Measurements from ENCODE around the gene ACBD6.
"Not testable (repeated sequence)": the region's sequence is repeated elsewhere in the genome, so short reads cannot be mapped to it uniquely, and the experiment has no call there.

The ACBD6 gene

GRCh38 chr1:180489313-180489712, 13.1 kb downstream of the ACBD6 start:
- no peak for DNase-seq (ENCODE audit: low read depth)

GRCh38 chr1:180488661-180489060, 13.7 kb downstream of the ACBD6 start:
- DNase-seq (ENCODE audit: low read depth): no peak

- no peak for DNase-seq (ENCODE audit: low read depth)
Observed at GRCh38 chr1:180486092-180486491, 16.3 kb downstream of the ACBD6 start.

- no peak for DNase-seq (ENCODE audit: low read depth)
Observed at GRCh38 chr1:180484490-180484889, 17.9 kb downstream of the ACBD6 start.

- DNase-seq (ENCODE audit: low read depth): no peak
Observed at GRCh38 chr1:180482425-180483275, 19.7 kb downstream of the ACBD6 start.

GRCh38 chr1:180470031-180470430, 32.3 kb downstream of the ACBD6 start:
- DNase-seq (ENCODE audit: low read depth): no peak

GRCh38 chr1:180468311-180468710, 34.1 kb downstream of the ACBD6 start:
- DNase-seq (ENCODE audit: low read depth): no peak

- no peak for DNase-seq (ENCODE audit: low read depth)
Observed at GRCh38 chr1:180462102-180462501, 40.3 kb downstream of the ACBD6 start.

GRCh38 chr1:180461682-180462081, 40.7 kb downstream of the ACBD6 start:
- DNase-seq (ENCODE audit: low read depth): not testable (repeated sequence)

- DNase-seq (ENCODE audit: low read depth): no peak
Observed at GRCh38 chr1:180458807-180459206, 43.6 kb downstream of the ACBD6 start.

GRCh38 chr1:180456191-180456590, 46.2 kb downstream of the ACBD6 start:
- no peak for DNase-seq (ENCODE audit: low read depth)

- no peak for DNase-seq (ENCODE audit: low read depth)
Observed at GRCh38 chr1:180451504-180451903, 50.9 kb downstream of the ACBD6 start.

- no peak for DNase-seq (ENCODE audit: low read depth)
Observed at GRCh38 chr1:180444522-180444921, 57.9 kb downstream of the ACBD6 start.

GRCh38 chr1:180440335-180440734, 62.0 kb downstream of the ACBD6 start:
- DNase-seq (ENCODE audit: low read depth): no peak

- DNase-seq (ENCODE audit: low read depth): no peak
Observed at GRCh38 chr1:180435566-180435965, 66.8 kb downstream of the ACBD6 start.

- DNase-seq (ENCODE audit: low read depth): no peak
Observed at GRCh38 chr1:180433873-180434272, 68.5 kb downstream of the ACBD6 start.

GRCh38 chr1:180431683-180432082, 70.7 kb downstream of the ACBD6 start:
- DNase-seq (ENCODE audit: low read depth): no peak

GRCh38 chr1:180428782-180429695, 73.3 kb downstream of the ACBD6 start:
- no peak for DNase-seq (ENCODE audit: low read depth)

GRCh38 chr1:180425952-180426351, 76.4 kb downstream of the ACBD6 start:
- DNase-seq (ENCODE audit: low read depth): no peak

- no peak for DNase-seq (ENCODE audit: low read depth)
Observed at GRCh38 chr1:180424848-180425457, 77.4 kb downstream of the ACBD6 start.

- no peak for DNase-seq (ENCODE audit: low read depth)
Observed at GRCh38 chr1:180421614-180422013, 80.8 kb downstream of the ACBD6 start.

- not testable (repeated sequence) for DNase-seq (ENCODE audit: low read depth)
Observed at GRCh38 chr1:180421145-180421544, 81.2 kb downstream of the ACBD6 start.
